Ishikawa (cell line): ENCODE results near the gene FAM168A.
A peak's percentile ranks its signal among the peaks of the same experiment; 100 is the strongest.

Experiments
- CEBPB ChIP-seq: IDR thresholded peaks from 2 replicates; pipeline ENCODE4 v1.6.1; 2012
- CREB1 ChIP-seq: IDR thresholded peaks from 2 replicates; pipeline ENCODE4 v1.6.1; 2012; ENCODE audit warnings: low read depth
- FOXM1 ChIP-seq: IDR thresholded peaks from 2 replicates; pipeline ENCODE4 v1.6.1; 2012; ENCODE audit warnings: low read depth, borderline replicate concordance
- NFIC ChIP-seq: IDR thresholded peaks from 2 replicates; pipeline ENCODE4 v1.6.1; 2012
- RAD21 ChIP-seq: IDR thresholded peaks from 2 replicates; pipeline ENCODE4 v1.6.1; 2012; ENCODE audit warnings: low read depth
- REST ChIP-seq: IDR thresholded peaks from 2 replicates; pipeline ENCODE4 v1.6.1; 2012; ENCODE audit warnings: low read depth, mild to moderate bottlenecking
- TAF1 ChIP-seq: IDR thresholded peaks from 2 replicates; pipeline ENCODE4 v1.6.1; 2012; ENCODE audit warnings: low read depth, mild to moderate bottlenecking
- TCF12 ChIP-seq: IDR thresholded peaks from 2 replicates; pipeline ENCODE4 v1.6.1; 2012; ENCODE audit warnings: low read depth
- TEAD4 ChIP-seq: IDR thresholded peaks from 2 replicates; pipeline ENCODE4 v1.6.1; 2012
- YY1 ChIP-seq: IDR thresholded peaks from 2 replicates; pipeline ENCODE4 v1.6.1; 2012; ENCODE audit warnings: low read depth
- TF ChIP-seq, protein P1 (sequence below): IDR thresholded peaks from 2 replicates; pipeline ENCODE4 v1.6.1; 2012

DNA sequence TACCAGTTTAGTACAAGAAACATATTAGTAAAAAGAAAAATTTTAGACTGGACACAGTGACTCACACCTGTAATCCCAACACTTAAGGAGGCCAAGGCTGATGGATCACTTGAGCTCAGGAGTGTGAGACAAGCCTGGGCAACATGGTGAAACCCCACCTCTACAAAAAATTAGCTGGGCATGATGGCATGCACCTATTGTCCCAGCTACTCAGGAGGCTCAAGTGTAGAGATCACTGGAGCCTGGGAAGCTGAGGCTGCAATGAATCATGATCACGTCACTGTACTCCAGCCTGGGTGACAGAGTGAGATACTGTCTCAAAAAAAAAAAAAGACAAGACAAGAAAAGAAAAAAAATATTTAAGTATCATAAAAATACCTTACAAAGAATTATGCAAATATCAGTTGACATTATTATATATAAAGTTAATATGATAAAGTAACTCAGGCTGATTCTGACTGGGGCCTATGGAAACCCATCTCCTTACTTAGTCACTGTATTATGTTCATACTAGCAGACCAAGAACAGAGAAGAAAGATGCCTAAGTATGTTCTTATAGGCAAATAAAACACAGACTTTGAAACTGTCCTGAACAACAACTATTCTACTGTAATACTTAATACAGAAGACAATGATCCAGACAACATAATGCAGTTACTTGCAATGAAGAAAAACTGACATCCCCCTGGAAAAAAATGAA, 27.3 kb downstream of the FAM168A start:
- no peak for TF ChIP-seq REST
- TF ChIP-seq RAD21: peak; percentile 5; the same call in 1 of the 2 replicates
- peak; percentile 63; the same call in 1 of the 2 replicates for TF ChIP-seq TCF12
- TF ChIP-seq CREB1: 0 out of 2 replicates have a peak, but pooled peaks have one; percentile 35
- TF ChIP-seq CEBPB: no peak
- peak; percentile 85 for TF ChIP-seq TEAD4
- TF ChIP-seq TAF1: no peak
- TF ChIP-seq, protein P1, sequence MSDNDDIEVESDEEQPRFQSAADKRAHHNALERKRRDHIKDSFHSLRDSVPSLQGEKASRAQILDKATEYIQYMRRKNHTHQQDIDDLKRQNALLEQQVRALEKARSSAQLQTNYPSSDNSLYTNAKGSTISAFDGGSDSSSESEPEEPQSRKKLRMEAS: no peak
- no peak for TF ChIP-seq FOXM1
- TF ChIP-seq YY1: peak; percentile 53; the same call in 1 of the 2 replicates
- TF ChIP-seq NFIC: peak; percentile 55; the same call in 1 of the 2 replicates
